ENCODE data around the gene CMKLR1.

Gene CMKLR1

GRCh38 chr12:108315486-108316105 is 23.5 kb downstream of the CMKLR1 start:
- no peak for DNase-seq

DNA sequence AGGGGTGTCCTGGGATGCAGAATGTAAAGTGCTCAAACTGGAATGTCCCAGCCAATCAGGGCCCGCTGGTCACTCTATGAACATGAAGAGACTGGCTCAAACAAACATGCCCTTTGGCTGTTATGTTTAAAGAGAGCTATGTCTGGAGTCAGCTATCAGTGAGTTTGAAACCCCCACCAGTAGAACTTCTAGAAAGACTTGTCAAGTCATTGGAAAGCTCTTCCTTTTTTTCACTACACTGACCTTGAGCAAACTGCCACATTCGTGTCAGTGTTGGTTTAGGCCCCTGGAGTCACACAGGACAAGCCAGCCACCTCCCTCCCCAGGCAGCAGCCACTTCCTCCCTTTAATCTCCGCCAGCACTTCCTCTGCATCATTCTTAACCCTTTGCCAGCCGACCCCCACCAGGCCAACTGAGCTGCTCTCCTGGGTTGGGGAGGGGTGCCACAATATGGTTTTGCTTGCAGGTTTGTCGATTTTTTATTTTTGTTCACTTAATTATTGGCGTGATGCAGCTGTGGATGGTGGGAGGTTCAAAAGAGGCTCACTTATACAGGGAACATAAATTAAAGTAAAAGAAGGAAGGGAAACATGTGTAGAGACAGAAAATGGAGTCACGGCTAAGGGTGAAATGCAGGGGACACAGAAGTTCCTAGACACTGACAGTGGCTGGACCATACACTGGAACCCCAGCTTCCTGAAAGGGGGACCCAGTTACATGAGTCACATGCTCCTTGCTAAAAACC is 25.3 kb downstream of the CMKLR1 start:
- no peak for DNase-seq

DNA sequence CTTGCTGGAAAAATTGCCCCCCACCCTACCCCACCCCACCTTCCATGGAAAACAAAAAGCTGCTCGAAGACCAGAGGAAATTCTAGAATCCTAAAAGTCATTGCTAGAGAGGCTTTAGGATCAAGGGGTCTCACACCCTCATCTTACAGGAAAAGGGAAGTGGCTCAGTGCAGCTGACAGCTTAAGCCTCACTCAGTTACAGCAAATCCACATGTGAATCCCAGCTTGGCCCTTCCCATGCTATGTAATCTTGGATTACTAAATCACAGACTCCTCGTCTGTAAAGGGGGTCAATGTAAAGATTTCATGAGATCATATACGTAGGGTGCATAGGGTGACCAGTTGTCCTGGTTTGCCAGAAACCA is 25.9 kb downstream of the CMKLR1 start:
- no peak for DNase-seq

DNA sequence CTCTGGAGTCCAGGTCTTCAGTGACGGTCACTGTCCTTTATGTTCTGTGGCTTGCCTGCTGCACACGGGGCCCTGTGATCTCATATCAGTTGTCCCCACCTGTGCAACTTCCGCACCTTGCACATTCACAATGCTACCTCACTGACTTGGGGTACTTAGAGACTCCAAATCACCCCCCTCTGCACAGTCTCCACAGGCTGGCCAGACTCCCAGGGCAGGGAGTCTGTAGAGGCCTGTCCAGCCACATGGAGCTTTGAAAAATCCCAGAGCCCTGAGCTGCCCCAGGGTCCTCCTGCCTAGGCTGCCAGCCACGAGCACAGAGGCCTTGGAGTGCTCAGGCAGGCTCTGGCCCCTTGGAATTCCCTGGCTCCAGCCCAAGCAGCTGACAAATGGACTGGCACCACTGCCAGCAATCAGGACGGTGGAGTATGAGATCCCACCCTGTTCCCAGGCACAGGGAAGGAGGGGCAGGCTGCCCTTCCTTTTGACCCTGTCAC is 26.4 kb downstream of the CMKLR1 start:
- no peak for DNase-seq

GRCh38 chr12:108312073-108312659 is 26.9 kb downstream of the CMKLR1 start:
- DNase-seq: no peak

DNA sequence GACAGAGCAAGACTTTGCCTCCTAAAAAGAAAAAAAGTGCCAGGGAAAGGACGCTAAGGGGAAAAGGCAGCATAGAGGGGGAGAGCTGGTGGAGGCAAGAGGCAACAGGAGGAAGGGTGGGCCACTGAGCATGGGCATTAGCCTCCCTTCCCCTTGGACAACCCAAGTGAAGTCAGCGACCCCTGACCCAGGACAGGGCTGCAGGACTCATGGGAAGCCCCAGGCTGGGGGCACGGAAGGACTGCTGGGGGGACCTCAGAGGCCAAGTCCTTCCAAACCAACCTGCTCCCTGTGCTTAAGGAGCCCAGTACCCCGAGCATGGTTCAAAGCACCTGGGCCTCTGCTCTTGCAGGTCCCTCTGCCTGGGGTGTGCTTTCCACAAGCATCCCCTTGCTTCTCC is 27.5 kb downstream of the CMKLR1 start:
- DNase-seq: no peak

GRCh38 chr12:108310489-108310888 is 28.6 kb downstream of the CMKLR1 start:
- DNase-seq: peak; percentile 66

DNA sequence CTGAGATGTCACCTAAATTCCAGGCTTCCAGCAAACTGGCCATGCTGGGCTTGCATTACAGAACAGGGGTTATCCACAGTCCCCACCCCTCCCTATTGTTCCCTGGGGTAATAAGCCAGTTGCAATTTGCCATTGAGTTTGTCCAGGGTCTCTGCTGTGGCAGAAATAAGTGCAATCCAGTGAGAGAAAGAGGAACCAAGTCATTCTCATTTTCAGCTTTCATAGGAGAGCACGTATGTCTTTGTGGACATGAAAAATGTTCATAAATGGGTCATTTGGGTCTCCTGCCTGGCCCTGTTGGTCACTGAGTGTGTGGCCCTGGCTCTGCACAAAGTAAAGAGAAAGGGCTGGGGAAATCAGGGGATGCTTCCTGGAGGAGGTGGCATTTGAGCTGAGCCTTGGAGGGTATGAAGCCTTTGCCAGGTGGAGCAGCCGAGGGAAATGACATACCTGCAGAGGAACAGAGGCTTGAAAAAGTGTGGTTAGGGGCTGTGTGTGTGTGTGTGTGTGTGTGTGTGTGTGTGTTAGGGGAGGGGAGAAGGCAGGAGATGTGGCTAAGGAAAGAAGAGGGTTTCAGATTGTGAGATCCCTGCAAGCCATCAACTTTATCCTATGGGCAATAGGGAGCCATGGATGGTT is 29.3 kb downstream of the CMKLR1 start:
- no peak for DNase-seq

- no peak for DNase-seq
These were observed 30.6 kb downstream of the CMKLR1 start for GRCh38 chr12:108308395-108309085.

DNA sequence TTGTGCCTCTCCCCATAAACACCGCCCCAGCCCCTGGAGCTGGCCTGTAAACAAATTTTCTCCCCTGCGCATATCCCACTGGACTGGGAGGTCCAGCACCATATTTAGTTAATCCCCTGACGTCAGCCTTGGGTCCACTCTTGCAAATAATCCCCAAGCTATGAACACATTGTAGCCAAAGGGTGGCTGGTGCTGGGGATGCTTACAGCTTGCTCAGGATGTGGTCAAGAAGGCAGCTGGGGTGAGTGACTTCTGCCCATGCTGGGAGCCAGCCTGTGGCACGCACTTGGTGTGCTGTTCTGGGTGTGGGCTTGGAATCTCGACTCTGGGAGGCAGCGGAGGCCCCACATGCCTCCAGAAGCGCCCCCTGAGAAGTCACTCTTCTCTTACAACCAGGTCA is 32.1 kb downstream of the CMKLR1 start:
- no peak for DNase-seq

GRCh38 chr12:108306506-108306905 is 32.6 kb downstream of the CMKLR1 start:
- DNase-seq: no peak

- DNase-seq: no peak
These were observed 33.1 kb downstream of the CMKLR1 start for GRCh38 chr12:108305991-108306501.

DNA sequence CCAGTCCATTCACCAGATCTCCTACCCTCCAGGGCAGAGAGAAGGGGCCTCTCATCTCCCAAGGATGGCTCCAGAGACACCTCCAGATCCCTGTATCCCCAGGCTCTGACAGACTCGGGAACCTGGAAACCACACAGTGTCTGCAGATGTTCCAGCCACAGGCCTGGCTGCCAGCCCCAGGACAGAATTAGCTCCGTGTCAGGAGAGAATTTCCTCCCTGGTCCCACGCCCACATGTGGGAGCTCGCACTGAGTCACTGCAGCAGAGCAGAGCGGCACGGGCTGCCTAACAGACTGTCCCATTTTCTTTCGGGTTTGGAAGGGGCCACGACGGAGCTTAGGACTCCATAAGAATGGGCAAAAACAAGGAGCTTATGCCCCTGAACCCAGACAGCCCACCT is 33.6 kb downstream of the CMKLR1 start:
- DNase-seq: no peak

GRCh38 chr12:108304633-108305032 is 34.5 kb downstream of the CMKLR1 start:
- no peak for DNase-seq

GRCh38 chr12:108303703-108304102 is 35.4 kb downstream of the CMKLR1 start:
- DNase-seq: no peak

- DNase-seq: no peak
These were observed 36.5 kb downstream of the CMKLR1 start for GRCh38 chr12:108302403-108303311.

- no peak for DNase-seq
These were observed 37.1 kb downstream of the CMKLR1 start for GRCh38 chr12:108302016-108302402.

DNA sequence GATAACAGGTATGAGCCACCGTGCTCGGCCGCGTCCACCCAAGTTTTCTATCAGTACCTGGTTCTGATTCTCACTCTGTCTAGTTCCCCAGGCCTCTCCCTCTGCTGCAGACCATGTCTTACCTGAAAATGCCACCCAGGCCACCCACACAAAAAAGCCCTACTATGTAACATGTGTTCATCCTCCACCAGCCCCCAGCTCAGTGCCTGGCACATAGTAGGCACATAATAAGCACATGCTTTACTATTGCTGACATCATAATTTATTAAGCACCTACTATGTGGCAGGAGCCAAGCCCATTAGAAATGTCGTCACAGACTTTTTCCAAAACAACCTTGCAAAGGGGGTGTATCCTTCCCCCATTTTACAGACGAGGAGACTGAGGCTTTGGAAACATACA is 37.8 kb downstream of the CMKLR1 start:
- no peak for DNase-seq

DNA sequence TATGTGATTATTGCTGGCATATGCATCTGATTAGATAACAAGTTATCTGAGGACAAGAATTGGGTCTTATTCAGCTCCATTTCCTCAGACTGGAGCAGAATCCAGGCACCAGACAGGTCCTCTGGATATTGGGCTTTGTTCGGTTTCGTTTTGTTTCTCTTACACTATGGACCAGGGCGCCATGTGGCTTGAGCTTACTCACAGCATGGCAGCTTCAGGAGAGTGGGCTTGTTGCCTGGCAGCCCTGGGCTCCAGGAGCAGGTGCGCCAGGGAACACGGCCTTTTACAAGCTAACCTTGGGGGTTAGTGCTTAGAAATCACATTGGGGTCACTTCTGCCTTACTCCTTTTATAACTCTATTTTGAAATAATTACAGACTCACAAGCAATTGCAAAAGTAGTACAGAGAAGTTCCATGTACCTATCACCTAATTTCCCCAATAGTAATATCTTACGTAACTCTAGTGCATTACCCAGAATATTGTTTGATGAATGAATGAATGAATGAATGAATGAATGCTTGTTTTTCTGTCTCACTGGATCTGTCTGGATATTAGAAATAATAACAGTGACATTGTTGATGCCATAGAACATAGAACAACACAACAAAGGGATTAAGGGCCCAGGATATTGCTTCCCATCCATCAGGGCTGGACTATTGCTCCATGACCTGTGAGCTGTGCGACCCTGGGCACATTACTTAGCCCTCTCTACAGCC is 39.0 kb downstream of the CMKLR1 start:
- DNase-seq: no peak

DNA sequence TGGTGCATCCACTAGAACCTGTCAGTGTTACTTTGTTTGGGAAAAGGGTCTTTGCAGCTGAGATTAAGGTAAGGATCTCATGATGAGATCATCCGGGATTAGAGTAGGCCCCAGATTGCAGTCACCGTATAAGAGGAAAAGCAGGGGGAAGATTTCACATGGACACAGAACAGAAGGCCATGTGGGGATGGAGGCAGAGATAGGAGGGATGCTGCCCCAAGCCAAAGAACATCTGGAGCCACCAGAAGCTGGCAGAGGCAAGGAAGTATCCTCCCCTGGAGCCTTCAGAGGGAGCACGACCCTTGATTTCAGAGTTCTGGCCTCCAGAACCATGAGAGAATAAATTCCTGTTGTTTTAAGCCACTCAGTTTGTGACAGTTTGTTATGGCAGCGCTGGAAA is 39.6 kb downstream of the CMKLR1 start:
- DNase-seq: no peak

- DNase-seq: no peak
These were observed 40.3 kb downstream of the CMKLR1 start for GRCh38 chr12:108298761-108299275.

Data from retina (tissue), 1 donor.